Stimulated activated CD4-positive, alpha-beta T cell treated with anti-CD3 and anti-CD28 coated beads, Interleukin-1b, Interleukin-23, amount 100 ng/mL, for 24 hours (primary cell): ENCODE results near the gene STARD3NL.
"Not testable (repeated sequence)": the region's sequence is repeated elsewhere in the genome, so short reads cannot be mapped to it uniquely, and the experiment has no call there.

Experiments used
- DNase-seq, 4 experiments: peaks; one replicate each; pipeline ENCODE4 v3.0.0-alpha.2; 2020; ENCODE audit warnings: low read depth in 4 of 4, low spot score in 1 of 4

STARD3NL gene

GRCh38 chr7:38222481-38223096, 44.5 kb downstream of the STARD3NL start:
- no peak for DNase-seq

GRCh38 chr7:38223306-38223705, 45.3 kb downstream of the STARD3NL start:
- DNase-seq, result no peak

- no peak for DNase-seq
These were observed 46.3 kb downstream of the STARD3NL start for GRCh38 chr7:38224392-38224791.

GRCh38 chr7:38229386-38229785, 51.3 kb downstream of the STARD3NL start:
- DNase-seq, result no peak

- DNase-seq, result no peak
These were observed 52.0 kb downstream of the STARD3NL start for GRCh38 chr7:38229884-38230642.

- DNase-seq, result peak; percentile 23 to 45 (median 30)
These were observed 54.7 kb downstream of the STARD3NL start for GRCh38 chr7:38232502-38233366.

- not testable (repeated sequence) for DNase-seq
These were observed 56.7 kb downstream of the STARD3NL start for GRCh38 chr7:38234759-38235158.

GRCh38 chr7:38235606-38236005, 57.6 kb downstream of the STARD3NL start:
- no peak for DNase-seq

- DNase-seq, result not testable (repeated sequence)
These were observed 61.1 kb downstream of the STARD3NL start for GRCh38 chr7:38239129-38239528.

GRCh38 chr7:38241071-38241470, 63.0 kb downstream of the STARD3NL start:
- no peak for DNase-seq

GRCh38 chr7:38242814-38243213, 64.8 kb downstream of the STARD3NL start:
- DNase-seq, result no peak

- DNase-seq, result not testable (repeated sequence)
These were observed 65.3 kb downstream of the STARD3NL start for GRCh38 chr7:38243345-38243744.

- no peak for DNase-seq
These were observed 66.5 kb downstream of the STARD3NL start for GRCh38 chr7:38244516-38244915.

GRCh38 chr7:38245409-38245977, 67.4 kb downstream of the STARD3NL start:
- no peak for DNase-seq

GRCh38 chr7:38248069-38248567, 70.1 kb downstream of the STARD3NL start:
- no peak for DNase-seq

GRCh38 chr7:38249849-38250248, 71.8 kb downstream of the STARD3NL start:
- not testable (repeated sequence) for DNase-seq

GRCh38 chr7:38257350-38257677, 79.3 kb downstream of the STARD3NL start:
- DNase-seq, result no peak

GRCh38 chr7:38259157-38259556, 81.1 kb downstream of the STARD3NL start:
- not testable (repeated sequence) for DNase-seq

- DNase-seq, result not testable (repeated sequence)
These were observed 83.6 kb downstream of the STARD3NL start for GRCh38 chr7:38261601-38262000.

- DNase-seq, result not testable (repeated sequence)
These were observed 84.0 kb downstream of the STARD3NL start for GRCh38 chr7:38262026-38262425.

- no peak for DNase-seq
These were observed 84.5 kb downstream of the STARD3NL start for GRCh38 chr7:38262545-38262944.
